ENCODE data around the gene RASL11A.
"Not testable (repeated sequence)": the region's sequence is repeated elsewhere in the genome, so short reads cannot be mapped to it uniquely, and the experiment has no call there.

RASL11A gene

GRCh38 chr13:27290715-27291114 is 20.1 kb downstream of the RASL11A start:
- ATAC-seq (ENCODE audit: low read depth) (no peak), DNase-seq (ENCODE audit: low spot score) (no peak)
- no peak overlapping the region for H3K27ac ChIP-seq (ENCODE audit: poor library complexity, severe bottlenecking)
- H3K4me3 ChIP-seq (ENCODE audit: severe bottlenecking) = no peak overlapping the region
- no peaks in the 10 kb centered on the region for H3K4me1 ChIP-seq (ENCODE audit: insufficient read depth, poor library complexity, severe bottlenecking)
- no peaks in the 10 kb centered on the region for H3K27me3 ChIP-seq (ENCODE audit: insufficient read depth, poor library complexity, severe bottlenecking)
- no peaks in the 10 kb centered on the region for H3K36me3 ChIP-seq (ENCODE audit: low read depth)
- no peak for TF ChIP-seq CTCF (IDR thresholded peaks at IDR 0.05; ENCODE audit: poor library complexity, severe bottlenecking)
- no peaks in the 10 kb centered on the region for H3K9me3 ChIP-seq (ENCODE audit: severe bottlenecking)

DNA sequence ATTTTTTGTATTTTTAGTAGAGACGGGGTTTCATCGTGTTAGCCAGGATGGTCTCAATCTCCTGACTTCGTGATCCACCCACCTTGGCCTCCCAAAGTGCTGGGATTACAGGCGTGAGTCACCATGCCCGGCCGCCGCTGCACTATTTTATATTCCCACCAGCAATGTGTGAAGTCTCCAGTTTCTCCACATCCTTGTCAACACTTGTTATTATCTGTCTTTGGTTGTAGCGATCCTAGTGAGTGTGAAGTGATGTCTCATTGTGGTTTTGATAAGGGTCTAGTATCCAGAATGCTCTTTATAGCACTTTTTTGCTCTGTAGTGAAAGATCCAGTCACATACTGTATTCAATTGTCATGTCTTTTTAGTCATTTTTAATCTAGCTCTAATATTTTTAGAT is 21.3 kb downstream of the RASL11A start:
- not testable (repeated sequence) for H3K27me3 ChIP-seq (ENCODE audit: insufficient read depth, poor library complexity, severe bottlenecking); H3K4me3 ChIP-seq (ENCODE audit: severe bottlenecking); H3K9me3 ChIP-seq (ENCODE audit: severe bottlenecking); H3K4me1 ChIP-seq (ENCODE audit: insufficient read depth, poor library complexity, severe bottlenecking); H3K27ac ChIP-seq (ENCODE audit: poor library complexity, severe bottlenecking); H3K36me3 ChIP-seq (ENCODE audit: low read depth); DNase-seq (ENCODE audit: low spot score); ATAC-seq (ENCODE audit: low read depth)

DNA sequence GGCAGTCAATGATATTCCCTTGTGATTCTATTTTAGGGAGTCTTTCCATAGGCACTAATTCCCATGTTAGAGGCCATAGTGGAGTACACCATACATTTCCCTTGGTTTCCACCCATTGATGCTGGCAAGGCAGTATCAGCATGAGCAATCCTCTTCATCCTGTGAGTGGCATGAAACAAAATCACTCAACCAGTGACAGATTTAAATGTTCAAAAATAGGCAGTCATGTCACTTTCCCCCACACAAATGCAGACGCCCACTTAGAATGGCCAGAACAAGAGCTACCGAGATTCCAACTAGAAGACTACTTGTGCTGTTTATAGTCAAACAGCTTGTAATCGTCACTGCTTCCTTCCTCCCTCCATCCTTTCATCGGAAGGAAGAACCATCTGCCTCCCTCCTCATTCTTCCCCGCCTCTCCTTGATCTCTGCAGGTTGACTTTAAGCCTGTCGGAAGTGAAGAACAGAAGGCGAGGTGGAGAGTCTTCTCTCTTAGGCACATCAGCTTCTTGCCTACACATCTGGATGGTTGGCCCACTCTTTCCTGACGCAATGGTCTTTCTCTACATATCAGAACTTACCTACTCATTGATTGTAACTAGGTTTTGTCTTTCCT is 22.6 kb downstream of the RASL11A start:
- DNase-seq (ENCODE audit: low spot score) (no peak), ATAC-seq (ENCODE audit: low read depth) (no peak)

DNA sequence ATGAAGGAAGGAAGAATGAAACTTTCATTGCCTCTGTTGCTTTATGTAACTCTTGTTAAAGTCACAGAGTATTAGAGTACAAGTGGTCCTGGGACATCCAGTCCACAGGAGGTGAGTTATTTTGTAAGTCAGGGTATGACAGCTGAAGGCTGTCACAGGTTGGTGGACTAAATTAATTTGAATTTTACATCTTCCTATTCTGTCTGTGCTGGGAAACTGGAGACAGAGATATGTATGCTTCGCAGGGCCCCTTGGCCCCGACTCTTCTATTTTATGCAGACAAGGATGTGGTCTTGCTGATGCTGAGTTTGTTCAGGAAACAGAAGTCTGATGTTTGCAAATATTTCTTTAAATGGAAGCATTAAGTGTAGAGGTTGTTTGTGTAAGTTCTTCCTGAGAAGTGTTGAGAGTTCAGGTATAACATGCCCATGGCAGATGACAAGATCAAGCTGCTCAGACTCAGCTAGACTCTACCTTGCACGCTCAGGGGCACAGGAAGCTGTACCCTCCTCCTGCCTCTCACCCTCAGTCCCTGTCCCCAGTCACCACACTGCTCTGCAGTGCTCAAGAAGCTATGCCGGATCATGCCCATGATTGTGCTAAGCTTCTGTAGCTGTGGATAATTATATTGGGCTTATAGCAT is 23.4 kb downstream of the RASL11A start:
- Histone ChIP-seq H3K27ac (ENCODE audit: poor library complexity, severe bottlenecking) (no peak overlapping the region), H3K9me3 (ENCODE audit: severe bottlenecking) (no peaks in the 10 kb centered on the region), H3K4me1 (ENCODE audit: insufficient read depth, poor library complexity, severe bottlenecking) (no peaks in the 10 kb centered on the region), H3K36me3 (ENCODE audit: low read depth) (no peaks in the 10 kb centered on the region), H3K27me3 (ENCODE audit: insufficient read depth, poor library complexity, severe bottlenecking) (no peaks in the 10 kb centered on the region), H3K4me3 (ENCODE audit: severe bottlenecking) (no peak overlapping the region)
- no peak for ATAC-seq (ENCODE audit: low read depth)
- no peak for TF ChIP-seq CTCF (IDR thresholded peaks at IDR 0.05; ENCODE audit: poor library complexity, severe bottlenecking)
- no peak for DNase-seq (ENCODE audit: low spot score)

More for the DNA sequence above, 22.6 kb downstream of the RASL11A start:
- Histone ChIP-seq H3K27me3 (ENCODE audit: insufficient read depth, poor library complexity, severe bottlenecking) (no peaks in the 10 kb centered on the region), H3K27ac (ENCODE audit: poor library complexity, severe bottlenecking) (no peak overlapping the region), H3K36me3 (ENCODE audit: low read depth) (no peaks in the 10 kb centered on the region), H3K4me3 (ENCODE audit: severe bottlenecking) (no peak overlapping the region), H3K4me1 (ENCODE audit: insufficient read depth, poor library complexity, severe bottlenecking) (no peaks in the 10 kb centered on the region), H3K9me3 (ENCODE audit: severe bottlenecking) (no peaks in the 10 kb centered on the region)
- no peak for TF ChIP-seq CTCF (IDR thresholded peaks at IDR 0.05; ENCODE audit: poor library complexity, severe bottlenecking)

- TF ChIP-seq CTCF (IDR thresholded peaks at IDR 0.05; ENCODE audit: poor library complexity, severe bottlenecking) = no peak
- Histone ChIP-seq H3K27ac (ENCODE audit: poor library complexity, severe bottlenecking) (no peak overlapping the region), H3K27me3 (ENCODE audit: insufficient read depth, poor library complexity, severe bottlenecking) (no peaks in the 10 kb centered on the region), H3K4me3 (ENCODE audit: severe bottlenecking) (no peak overlapping the region), H3K36me3 (ENCODE audit: low read depth) (no peaks in the 10 kb centered on the region), H3K9me3 (ENCODE audit: severe bottlenecking) (no peaks in the 10 kb centered on the region), H3K4me1 (ENCODE audit: insufficient read depth, poor library complexity, severe bottlenecking) (no peaks in the 10 kb centered on the region)
- no peak for ATAC-seq (ENCODE audit: low read depth)
- no peak for DNase-seq (ENCODE audit: low spot score)
Measured at GRCh38 chr13:27295096-27295495, 24.5 kb downstream of the RASL11A start.
